Suppressor macrophage treated with lipopolysaccharide for 4 hours (primary cell): ENCODE data around the gene MXD4.

Source experiments
- DNase-seq: peaks from one replicate; pipeline ENCODE4 v3.0.0-alpha.2; 2020

The MXD4 gene, protein sequence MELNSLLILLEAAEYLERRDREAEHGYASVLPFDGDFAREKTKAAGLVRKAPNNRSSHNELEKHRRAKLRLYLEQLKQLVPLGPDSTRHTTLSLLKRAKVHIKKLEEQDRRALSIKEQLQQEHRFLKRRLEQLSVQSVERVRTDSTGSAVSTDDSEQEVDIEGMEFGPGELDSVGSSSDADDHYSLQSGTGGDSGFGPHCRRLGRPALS

DNA sequence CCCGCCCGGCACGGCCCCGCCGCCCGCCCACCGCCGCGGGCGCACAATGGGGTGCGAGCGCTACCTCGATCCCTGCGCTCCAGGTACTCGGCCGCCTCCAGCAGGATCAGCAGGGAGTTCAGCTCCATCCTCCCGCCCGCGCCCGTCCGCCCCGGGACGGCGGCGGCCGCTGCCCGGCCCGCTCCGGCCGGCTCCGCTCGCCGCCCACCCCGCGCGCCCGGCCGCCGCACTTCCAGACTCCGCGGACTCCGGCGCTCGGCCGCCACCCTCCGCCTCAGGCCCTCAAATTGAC is at the start of gene MXD4:
TSS of gene MXD4 (minus strand) at position 257 of the 292 bp plus-strand sequence. CDS start at position 128, 129 bp downstream.
- no peak for DNase-seq

DNA sequence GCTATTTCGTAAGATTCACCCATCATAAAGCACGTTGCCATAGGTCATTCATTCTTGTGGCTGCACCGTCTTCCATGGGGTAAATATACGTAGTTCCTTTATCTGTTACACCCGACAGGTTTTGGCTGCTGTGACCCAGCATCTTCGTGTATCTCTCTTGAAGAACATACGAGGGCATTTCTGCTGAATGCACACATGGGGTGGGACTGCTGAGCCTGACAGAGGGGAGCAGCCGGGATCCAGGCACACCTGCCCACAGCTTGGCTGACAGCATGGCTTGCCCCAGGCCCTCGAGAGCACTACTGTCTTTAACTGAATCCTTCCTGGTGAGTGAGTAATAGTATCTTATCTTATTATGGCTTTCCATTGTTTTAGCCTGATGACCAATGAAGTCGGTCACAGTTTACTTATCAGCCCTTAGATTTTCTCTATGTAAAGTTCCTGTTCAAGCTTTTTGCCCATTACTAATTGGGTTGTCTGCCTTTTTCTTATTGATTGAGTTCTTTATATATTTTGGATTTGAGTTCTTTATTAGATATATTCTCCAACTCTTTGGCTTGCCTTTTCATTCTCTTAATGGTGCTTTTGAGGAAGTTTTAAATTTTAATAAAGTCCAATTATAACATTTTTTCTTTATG is 45.0 kb upstream of the MXD4 start:
- no peak for DNase-seq

DNA sequence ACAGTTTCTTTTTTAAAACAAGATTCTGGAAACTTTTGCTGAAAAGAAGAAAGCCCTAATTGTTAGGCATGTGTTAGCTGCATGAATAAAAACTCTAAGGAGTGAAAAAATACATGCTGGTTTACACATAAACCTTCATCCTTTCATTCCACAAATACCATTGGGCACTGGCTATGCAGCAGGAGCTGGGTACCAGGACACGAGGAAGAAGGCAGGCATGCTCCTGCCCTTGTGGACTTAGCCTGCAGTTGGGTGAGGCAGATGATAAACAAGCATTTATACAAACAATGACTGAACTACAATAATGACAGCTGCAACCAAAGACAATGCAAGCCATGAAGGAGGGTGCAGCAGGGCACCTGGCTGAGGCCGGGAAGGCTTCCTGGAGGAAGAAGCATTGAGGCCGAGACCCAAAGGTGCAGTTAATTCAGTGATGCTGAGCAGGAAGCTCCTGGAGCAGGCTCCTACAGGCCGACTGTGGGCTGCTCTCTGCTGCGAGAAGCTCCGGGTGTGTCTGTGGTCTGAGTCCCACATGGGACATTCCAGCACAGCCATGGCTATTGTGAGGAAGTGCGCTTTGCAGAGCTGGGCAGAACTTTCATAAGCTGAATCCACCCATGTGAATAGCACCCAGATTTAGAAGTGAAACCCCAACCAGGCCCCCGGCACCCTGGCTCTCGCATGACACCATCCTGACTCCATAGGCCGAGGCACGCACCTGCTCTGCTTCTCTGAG is 44.0 kb upstream of the MXD4 start:
- DNase-seq, result no peak

DNA sequence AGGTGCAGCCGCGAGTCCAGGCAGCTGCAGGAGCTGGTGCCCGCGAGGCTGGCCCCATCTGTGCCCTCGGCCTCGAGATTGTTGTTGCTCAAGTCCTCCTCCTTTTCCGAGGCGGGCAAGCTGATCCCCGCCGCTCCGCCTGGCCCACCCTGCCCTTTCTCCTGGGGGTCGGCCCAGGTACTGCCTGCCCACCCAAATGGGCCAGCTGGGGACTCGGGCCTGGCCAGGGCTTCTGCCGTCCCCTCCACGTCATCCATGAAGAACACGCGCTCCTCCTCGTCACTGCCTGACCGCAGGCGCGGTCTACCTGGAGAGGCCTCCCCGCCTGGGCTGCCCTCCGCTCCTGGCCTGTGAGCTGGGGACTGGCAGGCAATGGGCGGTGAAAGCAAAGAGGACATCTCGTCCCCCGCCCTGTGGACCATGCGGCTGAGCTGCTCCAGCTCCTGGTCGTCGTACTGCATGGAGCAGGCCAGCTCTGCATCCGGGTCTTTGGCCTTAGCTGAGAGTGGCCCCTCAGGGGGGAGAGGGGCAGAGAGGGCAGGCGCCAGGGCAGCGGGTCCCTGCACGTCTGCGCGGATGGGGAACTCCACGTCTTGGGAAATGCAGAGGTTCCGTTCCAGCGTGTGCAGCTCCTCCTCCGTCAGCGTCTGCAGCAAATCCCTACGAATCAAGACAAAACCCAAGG is 43.1 kb upstream of the MXD4 start:
- DNase-seq, result no peak

DNA sequence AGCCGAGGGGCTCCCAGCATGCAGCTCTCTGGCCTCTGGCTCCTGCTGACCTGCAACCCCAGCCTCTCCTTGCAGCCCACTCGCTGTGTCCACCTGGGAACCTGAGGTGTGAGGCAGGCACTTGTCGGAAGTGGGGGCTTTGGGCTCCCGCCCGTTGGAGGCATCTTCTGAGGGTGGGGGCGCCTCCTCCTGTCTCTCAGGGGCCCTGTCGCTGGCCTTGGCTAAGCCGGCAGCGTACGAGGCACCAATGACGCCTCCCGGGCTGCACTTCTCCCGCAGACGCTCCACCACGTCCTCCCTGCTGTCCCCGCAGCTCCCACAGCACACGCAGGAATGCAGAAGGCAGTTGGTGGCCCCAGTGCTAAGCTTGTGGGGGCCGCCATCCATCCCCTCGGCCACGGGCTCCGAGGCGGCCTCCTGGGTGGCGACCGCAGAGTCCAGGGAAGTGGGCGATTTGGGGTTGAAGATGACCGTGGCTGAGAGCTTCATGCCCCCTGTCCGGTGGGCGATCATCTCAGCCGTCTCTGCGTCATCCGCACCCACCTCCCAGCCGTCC is 42.5 kb upstream of the MXD4 start:
- DNase-seq, result no peak

DNA sequence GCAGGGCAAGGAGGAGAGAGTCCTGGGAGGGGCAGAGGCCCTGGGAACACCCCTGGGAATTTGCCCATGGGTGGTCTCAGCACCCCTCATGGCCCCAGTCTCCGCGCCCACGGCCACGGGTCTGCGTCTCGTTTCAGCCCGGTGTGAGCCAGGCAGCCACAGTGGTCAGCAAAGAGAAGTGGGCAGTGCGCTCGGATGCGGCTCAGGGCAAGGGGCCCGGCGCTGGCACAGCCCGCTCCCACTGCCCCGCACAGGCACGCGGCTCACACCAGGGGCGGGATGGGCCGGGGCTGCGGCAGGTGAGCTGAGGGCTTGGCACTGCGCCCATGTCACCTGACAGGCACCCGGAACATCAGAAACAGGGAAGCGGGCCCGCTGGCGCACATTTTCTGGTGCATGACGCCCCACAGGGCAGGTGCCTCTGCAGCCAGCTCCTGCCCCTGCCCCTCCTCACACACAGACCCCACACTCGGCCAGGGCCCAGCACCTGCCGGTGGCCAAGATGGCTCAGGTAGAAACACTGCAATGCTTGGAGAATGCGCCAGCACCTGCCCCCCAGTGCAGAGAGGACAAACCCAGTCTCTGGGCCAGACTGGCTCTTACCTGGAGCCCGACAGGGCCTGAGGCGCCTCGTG is 41.9 kb upstream of the MXD4 start:
- no peak for DNase-seq

DNA sequence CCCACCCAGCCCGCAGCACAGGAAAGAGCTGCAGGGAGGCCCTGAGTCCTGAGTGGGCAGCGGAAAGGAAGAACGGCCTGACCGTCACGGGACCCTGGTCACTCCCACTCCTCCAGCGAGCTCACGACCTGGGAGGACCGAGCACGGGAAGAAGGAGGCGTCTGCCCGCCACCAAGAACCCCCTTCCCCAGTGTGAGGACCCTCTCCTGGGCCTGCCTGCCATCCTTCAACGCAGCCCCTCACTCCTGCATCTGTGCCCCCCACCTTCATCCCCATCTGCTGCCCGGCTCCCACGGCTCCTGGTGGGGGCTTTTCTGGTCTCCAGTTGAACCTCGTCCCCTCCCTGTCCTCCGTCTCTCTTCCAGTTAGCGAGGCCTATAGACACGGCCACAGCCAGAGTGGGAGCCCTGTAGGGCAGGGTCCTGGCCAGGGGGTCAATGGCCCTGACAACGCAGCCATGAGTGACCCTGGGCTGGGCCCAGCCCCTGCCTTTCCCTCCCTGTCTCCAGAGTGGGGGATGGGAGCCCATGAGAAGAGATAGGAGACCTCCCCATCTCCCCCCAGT is 41.3 kb upstream of the MXD4 start:
- DNase-seq, result no peak

DNA sequence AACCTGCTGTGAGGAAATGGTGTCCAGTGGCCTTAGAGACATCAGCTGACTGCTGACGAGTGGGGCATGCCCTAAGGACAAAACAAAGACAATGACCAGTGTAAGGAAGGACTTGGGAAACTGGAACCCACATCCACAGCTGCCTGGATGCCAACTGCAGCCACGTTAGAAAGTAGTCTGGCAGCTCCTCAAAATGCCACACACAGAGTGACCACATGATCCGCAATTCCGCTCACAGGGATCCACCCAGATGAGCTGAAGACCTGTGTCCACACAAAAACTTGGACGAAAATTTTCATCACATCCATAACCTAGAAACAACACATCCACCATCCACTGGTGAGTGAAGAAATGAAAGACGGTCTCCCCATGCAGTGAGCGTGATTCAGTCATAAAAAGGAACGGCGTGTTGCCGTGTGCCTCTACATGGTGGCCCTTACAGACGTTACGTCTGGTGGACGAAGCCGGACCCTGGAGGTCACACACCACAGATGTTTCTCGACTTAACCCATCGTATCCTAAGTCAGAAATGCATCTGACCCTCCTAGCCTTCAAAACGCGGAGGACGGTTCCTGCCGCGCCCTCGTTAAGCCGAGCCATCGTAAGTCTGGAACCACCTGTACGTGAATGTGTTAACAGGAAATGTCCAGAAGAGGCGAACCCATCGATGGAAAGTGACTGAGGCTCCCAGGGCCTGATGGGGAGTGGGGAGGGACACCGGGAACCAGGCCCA is 40.6 kb upstream of the MXD4 start:
- DNase-seq, result no peak

DNA sequence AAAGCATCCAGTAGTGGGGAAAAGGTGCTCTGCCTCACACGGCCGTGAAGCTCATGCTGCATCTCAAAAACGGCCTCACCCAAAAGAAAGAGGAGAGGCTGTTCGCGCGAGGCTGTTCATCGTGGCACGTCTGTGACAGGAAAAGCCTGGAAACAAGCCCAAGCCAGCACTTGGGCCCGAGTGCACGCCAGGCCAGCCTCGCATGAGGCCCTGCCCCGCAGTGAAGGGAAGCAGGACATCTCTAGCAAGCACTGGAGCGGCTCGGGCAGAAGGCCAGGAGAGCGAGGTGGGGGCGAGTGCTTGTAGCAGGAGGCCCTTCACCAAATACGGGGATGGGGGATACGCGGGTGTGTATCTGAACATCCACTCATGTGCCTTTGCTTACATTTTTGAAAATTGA is 39.9 kb upstream of the MXD4 start:
- no peak for DNase-seq

DNA sequence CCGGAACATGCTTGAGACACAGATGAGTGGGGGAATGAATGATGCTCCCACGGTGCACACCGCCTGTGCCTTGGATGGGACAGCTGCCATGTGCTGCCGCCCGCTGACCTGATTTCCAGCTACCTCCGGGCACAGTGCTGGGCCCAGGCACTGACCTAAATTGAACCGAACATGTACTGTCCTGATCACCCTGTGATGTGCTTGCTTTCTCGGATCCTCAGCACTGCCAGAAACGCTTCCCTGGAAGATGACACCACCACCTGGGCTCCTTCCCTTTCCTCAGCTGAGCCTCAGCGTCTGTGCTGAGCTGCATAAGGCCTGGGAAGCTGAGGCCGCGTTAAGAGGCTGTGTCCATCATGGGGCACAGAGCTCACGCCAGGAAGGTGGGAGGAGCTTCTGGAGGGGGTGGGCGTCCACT is 39.3 kb upstream of the MXD4 start:
- DNase-seq, result no peak

DNA sequence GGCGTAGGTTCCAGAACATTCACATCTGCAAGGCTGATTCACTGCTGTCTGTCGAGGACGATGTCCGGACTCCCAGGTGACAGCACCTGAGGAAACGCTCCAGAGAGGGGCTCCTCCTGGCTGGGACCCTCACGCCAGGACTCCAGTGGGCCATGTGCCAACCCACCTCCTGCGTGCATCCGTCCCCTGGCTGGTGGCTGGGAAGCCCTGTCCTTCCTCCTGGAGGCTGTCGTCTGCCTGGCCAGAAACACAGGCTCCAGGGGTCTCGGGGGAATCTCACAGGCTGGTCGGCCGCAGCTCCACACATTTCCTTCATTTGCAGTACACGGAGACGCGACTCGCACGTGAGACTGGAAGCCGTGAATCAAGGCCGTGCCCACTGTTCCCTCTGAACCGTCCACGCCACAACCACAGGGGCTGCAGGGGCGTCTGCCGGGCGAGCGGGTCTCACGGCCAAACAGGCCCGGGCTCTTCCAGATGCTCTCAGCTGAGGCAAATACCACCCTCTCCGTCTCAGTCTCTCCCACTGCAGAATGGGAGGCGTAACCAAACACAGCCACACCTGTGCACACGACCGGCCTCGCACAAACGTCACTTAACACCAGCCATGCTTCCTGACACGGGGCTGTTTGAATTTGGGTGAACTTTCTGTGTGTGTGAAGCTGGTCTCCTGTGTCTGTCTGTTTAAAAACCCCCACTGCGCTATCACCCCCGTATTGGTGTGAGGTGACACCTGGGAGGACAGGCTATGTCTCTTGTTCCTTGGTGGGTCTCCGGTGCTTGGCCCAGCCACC is 38.7 kb upstream of the MXD4 start:
- no peak for DNase-seq

DNA sequence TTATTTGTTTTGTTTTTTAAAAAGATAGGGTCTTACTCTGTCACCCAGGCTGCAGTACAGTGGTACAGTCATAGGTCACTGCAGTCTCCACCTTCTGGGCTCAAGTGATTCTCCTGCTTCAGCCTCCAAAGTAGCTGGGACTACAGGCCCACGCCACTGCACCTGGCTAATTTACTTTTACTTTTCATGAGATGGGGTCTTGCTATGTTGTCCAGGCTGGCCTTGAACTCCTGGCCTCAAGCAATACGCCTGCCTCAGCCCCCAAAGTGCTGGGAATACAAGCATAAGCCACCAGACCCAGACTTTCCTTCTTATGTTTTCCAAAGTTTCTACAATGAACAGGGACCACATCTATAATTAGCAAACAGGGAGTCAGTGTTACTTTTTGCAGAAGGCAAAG is 37.9 kb upstream of the MXD4 start:
- no peak for DNase-seq

DNA sequence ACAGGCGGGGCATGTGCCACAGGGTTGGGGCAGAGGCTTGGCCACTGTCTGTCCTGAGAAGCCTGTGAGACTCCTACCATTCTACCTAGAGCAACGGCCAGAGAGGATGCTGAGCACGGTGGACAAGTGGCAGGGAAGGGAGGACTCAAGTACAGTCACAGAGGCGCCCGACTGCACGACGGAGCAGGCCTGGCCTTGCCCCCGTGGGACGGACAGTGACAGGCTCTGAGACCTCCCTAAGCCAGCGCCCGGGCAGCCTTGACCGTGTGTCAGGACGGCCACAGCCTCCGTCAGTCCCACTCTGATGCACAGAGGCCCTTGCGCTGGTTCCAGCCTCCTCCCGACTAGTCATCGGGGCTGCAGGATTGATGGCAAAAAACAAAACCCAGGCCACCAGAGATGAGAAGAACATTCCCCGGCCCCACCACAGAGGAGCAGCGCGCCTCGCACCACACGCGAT is 36.7 kb upstream of the MXD4 start:
- no peak for DNase-seq

DNA sequence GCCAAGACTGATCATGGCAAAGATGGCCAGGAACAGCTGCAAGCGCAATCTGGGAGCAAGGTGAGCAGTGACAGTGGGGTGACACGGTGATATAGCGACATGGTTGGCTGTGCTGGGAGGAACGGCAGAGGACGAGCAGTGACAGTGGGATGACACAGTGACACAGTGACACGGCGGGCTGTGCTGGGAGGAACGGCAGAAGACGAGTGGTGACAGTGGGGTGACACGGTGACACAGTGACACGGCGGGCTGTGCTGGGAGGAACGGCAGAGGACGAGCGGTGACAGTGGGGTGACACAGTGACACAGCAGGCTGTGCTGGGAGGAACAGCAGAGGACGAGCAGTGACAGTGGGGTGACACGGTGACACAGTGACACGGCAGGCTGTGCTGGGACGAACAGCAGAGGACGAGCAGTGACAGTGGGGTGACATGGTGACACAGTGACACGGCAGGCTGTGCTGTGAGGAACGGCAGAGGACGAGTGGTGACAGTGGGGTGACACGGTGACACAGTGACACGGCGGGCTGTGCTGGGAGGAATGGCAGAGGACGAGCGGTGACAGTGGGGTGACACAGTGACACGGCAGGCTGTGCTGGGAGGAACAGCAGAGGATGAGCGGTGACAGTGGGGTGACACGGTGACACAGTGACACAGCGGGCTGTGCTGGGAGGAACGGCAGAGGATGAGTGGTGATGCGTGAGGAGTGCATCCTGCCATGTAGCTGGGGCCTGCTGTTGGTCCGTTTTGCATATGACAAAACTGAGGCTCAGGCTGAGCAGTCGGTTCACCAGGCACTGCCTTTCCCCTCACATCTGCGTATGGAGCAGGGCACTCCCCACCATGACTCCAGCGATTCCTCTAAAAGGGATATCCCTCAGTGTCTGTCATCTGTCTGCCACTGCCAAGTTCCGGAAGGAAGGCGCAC is 36.0 kb upstream of the MXD4 start:
- no peak for DNase-seq

DNA sequence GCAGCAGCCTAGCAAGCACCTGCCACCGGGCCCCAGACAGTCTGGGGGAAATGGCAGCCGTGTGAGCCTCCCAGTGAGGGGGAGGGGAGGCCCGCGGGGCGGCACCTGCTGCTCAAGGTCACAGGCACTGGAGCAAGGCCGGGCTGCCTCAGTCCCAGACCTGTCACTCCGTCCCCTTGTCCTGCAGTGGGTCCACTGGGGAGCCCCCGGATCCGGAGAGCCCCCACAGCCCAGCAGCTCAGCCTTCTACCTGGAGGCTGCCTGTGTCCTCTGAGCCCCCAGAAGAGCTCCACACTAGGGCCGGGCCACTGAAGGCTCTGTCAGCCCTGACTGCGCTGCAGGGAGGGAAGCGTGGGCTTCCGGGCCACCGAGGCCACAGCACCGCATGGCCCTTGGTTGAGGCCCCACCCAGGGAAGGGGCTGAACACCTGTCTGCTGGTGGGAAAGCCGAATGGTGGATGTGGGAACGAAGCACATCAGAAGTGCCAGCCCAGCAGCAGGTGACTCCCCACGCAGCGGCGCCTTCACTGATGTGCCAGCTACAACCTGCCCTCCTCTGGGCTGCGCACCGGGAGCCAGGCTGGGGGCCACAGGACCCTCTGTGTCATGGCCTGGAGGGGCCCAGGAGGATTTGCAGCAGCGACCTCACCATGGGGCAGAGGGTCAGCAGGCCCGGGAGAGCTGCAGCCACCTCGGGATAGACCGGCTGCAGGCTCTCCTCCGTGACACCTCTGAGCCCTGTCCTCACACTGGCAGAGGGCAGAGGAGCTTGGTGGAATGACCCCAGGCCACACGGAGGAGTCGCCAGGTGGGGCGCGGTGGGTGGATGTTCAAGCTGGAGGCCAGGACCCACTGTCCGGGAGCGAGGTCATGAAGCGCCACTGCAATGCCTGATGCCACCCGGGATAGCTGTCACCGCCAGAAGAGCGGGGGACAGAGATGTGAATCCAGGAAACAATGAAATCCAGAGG is 35.0 kb upstream of the MXD4 start:
- DNase-seq, result no peak

DNA sequence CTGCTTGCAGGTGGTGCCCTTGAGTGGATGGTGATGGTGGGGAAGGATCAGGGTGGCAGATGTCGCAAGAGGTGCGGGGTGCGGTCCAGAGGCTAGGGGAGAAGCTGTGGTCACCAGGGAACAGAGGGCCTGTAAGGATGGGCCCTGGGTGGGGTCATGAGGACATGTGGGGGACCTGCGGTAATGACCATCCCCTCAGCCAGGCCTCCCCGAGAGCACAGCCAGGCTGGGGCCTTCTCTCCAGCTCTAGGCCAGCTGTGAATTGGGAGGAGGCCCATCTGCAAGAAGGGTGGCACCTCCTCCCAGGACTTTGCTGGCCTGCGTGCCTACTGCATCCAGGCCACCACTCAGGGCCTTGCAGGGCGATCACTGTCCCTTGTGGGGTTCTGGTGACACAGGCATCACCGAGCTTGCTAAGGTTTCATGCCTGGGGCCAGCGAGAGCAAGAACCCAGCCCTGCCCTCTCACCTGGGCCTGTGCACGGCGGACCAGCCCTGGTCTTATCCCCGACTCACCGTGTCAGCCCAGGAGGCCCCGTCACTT is 34.1 kb upstream of the MXD4 start:
- no peak for DNase-seq

DNA sequence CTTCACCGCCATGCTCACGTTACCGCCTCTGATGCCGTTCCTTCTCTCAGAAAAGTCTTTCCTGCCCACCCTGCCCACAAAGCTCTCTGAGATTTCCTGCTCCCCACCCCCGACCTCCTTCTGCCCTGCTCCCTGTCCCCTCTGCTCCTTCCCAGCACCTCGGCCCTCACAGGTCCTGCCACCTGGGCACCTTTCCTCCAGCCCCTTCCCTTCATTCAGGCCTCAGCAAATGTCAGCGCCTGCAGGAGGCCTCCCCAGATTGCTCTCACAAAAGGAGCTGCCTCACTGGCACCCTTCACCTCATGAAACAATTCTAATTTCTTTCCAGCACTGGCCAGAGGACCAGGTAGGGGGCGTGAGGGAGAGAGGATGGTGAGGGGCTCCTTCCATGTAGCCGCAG is 33.6 kb upstream of the MXD4 start:
- no peak for DNase-seq

DNA sequence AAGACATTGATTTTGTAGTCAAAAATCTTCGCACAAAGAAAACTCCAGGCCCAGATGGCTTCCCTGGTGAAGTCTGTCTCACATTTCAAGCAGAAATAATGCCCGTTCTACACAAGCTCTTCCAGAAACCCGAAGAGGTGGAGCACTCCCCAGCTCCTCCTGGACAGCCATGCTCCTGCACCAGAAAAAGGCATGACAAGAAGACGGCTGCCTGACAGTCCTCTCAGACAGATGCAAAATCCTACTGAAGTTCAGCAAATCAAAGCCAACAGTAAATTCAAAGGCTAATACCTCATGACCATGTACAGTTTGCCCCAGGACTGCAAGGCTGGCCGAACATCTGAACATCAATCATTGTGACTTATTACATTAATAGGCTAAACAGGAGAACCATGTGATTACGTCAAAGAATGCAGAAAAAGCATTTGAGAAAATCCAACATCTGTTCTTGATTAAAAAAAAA is 30.8 kb upstream of the MXD4 start:
- DNase-seq, result no peak
